NCI-H510A (cell line): ENCODE results near the gene TCTA.

Experiments used
- DNase-seq: peaks from one replicate; lab custom pipeline; 2025; lab: John Stamatoyannopoulos, UW

TCTA gene

GRCh38 chr3:49460956-49461355, 48.7 kb downstream of the TCTA start:
- DNase-seq: no peak

- no peak for DNase-seq
Observed at GRCh38 chr3:49461443-49462171, 49.4 kb downstream of the TCTA start.

- DNase-seq: no peak
Observed at GRCh38 chr3:49462222-49462621, 50.0 kb downstream of the TCTA start.

- DNase-seq: no peak
Observed at GRCh38 chr3:49465270-49466034, 53.2 kb downstream of the TCTA start.
